ENCODE data around the gene PCSK5. TPM values are rescaled to one million over a fixed set of nuclear protein-coding genes. Genes with fewer than 3 reads are reported as not detected.

PCSK5 gene
- total RNA-seq, 1 experiment from 2014 or later: 7.5 TPM

GRCh38 chr9:75946766-75947165, 56.3 kb downstream of the PCSK5 start:
- no peak overlapping the region for H3K56ac ChIP-seq (ENCODE audit: insufficient read length, low read depth, low read length)
- H3K4me1 ChIP-seq (ENCODE audit: insufficient read depth, low read length): no peaks in the 10 kb centered on the region
- no peak overlapping the region for H2BK5ac ChIP-seq (ENCODE audit: insufficient read length, low read length)
- H3K27ac ChIP-seq (ENCODE audit: insufficient read length, low read depth, low read length): no peak overlapping the region
- H4K8ac ChIP-seq (replicated peaks; ENCODE audit: insufficient read length, low read depth, low read length): no peak overlapping the region
- no peak overlapping the region for H3K18ac ChIP-seq (ENCODE audit: insufficient read length, low read depth, low read length)
- no peaks in the 10 kb centered on the region for H3K23me2 ChIP-seq (ENCODE audit: insufficient read length, low read depth, low read length, poor library complexity, severe bottlenecking)
- no peak for DNase-seq
- no peak overlapping the region for H2BK20ac ChIP-seq (ENCODE audit: low read depth, low read length, poor library complexity, severe bottlenecking)
- H3K23ac ChIP-seq (ENCODE audit: insufficient read length, low read depth, low read length): no peak overlapping the region
- peaks cover 0 to 5% of the 10 kb centered on the region in 2 experiments; a peak in 2 of 4 replicates for H3K4me1 Mint-ChIP-seq
- H3K4me2 ChIP-seq (ENCODE audit: insufficient read depth, insufficient read length, low read length): no peak overlapping the region
- no peak overlapping the region for H3K9ac ChIP-seq (ENCODE audit: extremely low read depth, insufficient read length, low read length)
- H3K36me3 Mint-ChIP-seq (ENCODE audit: insufficient read depth in 1 of 3, low read depth in 3 of 3): peaks cover 0 to 9% (median 5%) of the 10 kb centered on the region in 3 experiments; a peak in 3 of 7 replicates
- H3K79me1 ChIP-seq (ENCODE audit: insufficient read depth, low read depth, low read length, poor library complexity, severe bottlenecking): no peaks in the 10 kb centered on the region
- no peak overlapping the region for H3K27ac Mint-ChIP-seq
- no peak overlapping the region for H2BK120ac ChIP-seq (ENCODE audit: low read depth, low read length, poor library complexity, severe bottlenecking)
- H2BK15ac ChIP-seq (ENCODE audit: low read depth, low read length): no peak overlapping the region
- no peak overlapping the region for H2AK5ac ChIP-seq (ENCODE audit: insufficient read length, low read length)
- no peaks in the 10 kb centered on the region for H3K79me2 ChIP-seq (ENCODE audit: insufficient read depth, low read length)
- H4K91ac ChIP-seq (ENCODE audit: insufficient read length, low read depth, low read length): no peak overlapping the region
- no peak overlapping the region for H4K5ac ChIP-seq (ENCODE audit: insufficient read length, low read depth, low read length)
- no peak overlapping the region for H3T11ph ChIP-seq (ENCODE audit: low read length)
- TF ChIP-seq CTCF (conservative IDR thresholded peaks at IDR 0.05): no peak
- no peak overlapping the region for H3K4ac ChIP-seq (ENCODE audit: low read depth, low read length)
- H3K4me3 Mint-ChIP-seq: no peak overlapping the region
- no peak overlapping the region for H3K14ac ChIP-seq (ENCODE audit: insufficient read depth, low read length)
- no peaks in the 10 kb centered on the region for H3K27me3 Mint-ChIP-seq (ENCODE audit: low read depth)
- H2BK12ac ChIP-seq (ENCODE audit: insufficient read length, low read depth, low read length): no peak overlapping the region
- WGBS (ENCODE audit: extremely low coverage, insufficient read length, low lambda C conversion rate): no CpG with 5 or more reads among the region's 6 CpGs
- H3K27me3 ChIP-seq (ENCODE audit: insufficient read depth, low read length): no peaks in the 10 kb centered on the region
- H2AFZ ChIP-seq (ENCODE audit: low read length): no peak overlapping the region
- H4K20me1 ChIP-seq (ENCODE audit: control insufficient read depth, insufficient read depth, insufficient read length): no peaks in the 10 kb centered on the region
- H3K9me3 Mint-ChIP-seq: no peaks in the 10 kb centered on the region; a peak in 1 of 5 replicates
- H3K9me3 ChIP-seq (ENCODE audit: control insufficient read depth, low read depth, low read length): no peaks in the 10 kb centered on the region

All from H9 (cell line).